ENCODE data around the gene COQ9.

- no peak for TF ChIP-seq POLR2A (IDR thresholded peaks at IDR 0.05)
- TF ChIP-seq, protein P1, sequence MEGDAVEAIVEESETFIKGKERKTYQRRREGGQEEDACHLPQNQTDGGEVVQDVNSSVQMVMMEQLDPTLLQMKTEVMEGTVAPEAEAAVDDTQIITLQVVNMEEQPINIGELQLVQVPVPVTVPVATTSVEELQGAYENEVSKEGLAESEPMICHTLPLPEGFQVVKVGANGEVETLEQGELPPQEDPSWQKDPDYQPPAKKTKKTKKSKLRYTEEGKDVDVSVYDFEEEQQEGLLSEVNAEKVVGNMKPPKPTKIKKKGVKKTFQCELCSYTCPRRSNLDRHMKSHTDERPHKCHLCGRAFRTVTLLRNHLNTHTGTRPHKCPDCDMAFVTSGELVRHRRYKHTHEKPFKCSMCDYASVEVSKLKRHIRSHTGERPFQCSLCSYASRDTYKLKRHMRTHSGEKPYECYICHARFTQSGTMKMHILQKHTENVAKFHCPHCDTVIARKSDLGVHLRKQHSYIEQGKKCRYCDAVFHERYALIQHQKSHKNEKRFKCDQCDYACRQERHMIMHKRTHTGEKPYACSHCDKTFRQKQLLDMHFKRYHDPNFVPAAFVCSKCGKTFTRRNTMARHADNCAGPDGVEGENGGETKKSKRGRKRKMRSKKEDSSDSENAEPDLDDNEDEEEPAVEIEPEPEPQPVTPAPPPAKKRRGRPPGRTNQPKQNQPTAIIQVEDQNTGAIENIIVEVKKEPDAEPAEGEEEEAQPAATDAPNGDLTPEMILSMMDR (IDR thresholded peaks at IDR 0.05): no peak
These were observed 40.4 kb upstream of the COQ9 start for GRCh38 chr16:57406881-57407280.
